ELR (cell line): ENCODE results near the gene DKC1.
A peak's percentile ranks its signal among the peaks of the same experiment; 100 is the strongest.

Experiments used
- DNase-seq: peaks from one replicate; pipeline ENCODE4 v3.0.0-alpha.2; 2015; ENCODE audit warnings: low read depth

DKC1 gene

DNA sequence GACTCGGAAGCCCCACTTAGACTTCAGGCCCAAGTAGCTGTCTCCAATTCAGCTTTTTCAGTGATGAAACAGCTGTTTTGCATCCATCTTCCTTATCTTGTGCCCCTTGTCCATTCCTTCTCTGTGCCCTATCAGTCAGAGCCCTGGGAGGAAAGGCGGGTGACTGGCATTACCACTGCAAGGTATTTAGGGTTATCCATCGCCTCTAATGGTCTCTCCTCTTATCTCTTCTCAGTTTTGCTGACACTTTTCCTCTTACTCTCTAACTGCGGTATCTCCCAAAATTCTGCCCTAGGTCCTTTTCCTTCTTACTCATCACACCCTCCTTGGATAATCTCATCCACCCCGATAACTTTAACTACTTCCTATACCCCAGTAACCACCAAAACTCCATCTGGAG is 25.5 kb upstream of the DKC1 start:
- no peak for DNase-seq

DNA sequence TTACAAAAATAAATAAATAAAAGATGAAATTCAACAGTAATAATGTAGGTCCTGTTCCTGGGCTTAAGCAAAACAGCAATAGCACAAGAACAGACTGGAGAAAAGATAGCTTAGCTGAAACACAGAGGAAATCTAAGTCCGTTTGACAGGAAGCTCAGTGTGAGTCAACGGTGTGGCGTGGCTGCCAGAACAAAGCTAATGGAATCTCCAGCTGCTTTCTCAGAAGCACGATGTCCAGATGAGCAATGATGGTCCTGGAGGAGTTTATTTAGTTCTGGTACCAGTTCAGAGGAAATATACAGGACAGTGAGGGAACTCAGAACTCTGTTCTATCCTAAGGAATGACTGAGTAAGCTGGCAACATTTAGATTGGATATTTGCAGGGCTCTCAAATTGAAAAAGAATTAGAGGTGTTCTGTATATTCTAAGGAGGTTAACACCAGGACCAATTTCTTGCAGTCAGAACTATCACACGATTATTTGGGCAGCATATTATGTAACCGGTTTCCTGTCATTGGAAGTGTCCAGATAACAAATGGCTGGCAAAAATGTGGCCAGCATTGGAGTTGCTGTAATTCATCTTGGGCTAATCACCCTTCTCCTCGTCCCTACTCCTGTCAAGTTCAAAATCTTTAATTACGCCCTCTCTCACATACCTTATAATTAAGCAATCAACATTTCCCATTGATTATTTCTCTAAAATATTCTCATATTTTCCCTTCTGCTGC is 24.5 kb upstream of the DKC1 start:
- DNase-seq: peak; percentile 85

DNA sequence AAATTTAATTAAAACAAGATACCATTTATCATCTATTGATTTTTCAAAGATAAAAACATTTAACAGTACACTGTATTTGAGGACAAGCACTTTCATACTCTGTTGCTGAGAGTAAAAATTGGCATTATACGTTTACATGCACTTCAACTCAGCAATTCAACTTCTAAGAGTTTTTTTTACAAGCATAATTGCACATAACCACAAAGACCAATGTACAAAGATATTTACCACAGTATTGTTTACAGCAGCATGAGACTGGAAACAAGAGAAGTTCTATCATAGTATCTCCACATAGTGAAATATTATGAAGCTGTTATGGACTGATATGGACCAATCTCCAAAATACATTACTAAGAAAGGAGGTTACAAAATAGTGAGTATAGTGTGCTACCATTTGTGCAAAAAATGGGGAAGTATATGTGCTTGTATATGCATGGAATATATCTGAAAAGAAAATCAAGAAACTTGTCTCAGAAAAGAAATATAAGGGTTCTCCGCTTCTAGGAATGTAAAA is 22.7 kb upstream of the DKC1 start:
- no peak for DNase-seq

DNA sequence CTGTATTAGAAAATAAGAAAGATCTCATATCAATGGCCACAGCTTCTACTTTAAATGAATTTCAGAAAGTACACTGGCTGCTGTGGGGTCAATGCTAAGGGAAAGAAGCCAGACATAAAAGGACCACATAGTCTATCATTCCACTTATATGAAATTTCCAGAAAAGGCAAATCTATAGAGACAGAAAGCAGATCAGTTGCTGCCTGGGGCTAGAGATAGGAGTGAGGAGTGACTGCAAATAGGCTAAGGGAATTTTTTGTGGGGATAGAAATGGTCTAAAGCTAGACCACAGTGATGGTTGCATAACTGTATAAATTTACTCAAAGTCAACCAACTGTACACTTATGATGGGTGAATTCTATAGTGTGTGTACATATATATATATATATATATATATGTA is 20.1 kb upstream of the DKC1 start:
- DNase-seq: no peak

DNA sequence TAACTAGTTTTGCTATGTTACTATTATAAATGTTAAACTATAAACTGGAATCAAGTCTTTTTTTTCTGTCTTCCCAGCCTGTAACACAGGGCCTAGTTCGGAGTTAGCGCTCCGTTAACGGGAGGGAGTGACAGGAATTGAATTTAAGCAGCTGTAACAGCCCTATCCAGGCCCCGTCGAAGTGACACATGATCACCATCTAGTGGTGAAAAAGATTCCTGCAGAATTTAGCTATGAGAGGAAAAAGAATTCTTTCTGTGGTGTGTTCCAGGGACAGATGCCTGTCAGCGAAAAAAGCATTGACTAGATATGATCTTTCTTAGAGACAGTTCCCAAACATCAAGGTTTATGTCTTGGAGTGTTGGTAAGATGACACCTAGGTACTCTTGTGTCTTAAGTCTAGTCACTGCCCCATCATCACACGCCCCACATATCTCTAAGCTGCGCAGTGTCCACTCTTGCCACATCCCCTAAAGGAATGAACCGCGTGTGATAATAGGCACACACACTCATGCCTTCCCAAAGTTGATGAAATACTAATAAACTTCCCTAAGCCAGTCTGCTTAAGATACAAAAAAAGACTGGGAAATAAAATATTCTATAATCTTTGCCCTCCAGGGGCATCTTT is 13.8 kb upstream of the DKC1 start:
- DNase-seq: peak; percentile 67

DNA sequence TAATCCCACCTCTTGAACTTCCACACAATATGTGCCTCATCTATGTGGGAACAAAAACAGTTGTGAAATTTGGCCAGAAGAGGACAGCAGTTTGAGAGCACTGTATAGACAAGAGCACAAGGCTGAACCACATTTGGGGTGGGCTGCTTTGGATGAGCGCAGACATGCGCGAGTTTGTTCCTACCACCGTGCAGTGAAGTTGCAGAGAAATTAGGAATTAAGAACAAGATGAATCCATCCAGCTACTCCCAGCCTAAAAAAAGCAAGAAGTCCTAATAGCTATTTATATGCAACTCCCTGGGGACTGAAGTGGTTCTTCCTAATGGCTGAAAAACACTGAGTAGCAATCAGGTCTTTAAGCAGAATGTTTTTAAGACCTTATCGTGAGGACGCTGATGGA is 12.8 kb upstream of the DKC1 start:
- DNase-seq: no peak

DNA sequence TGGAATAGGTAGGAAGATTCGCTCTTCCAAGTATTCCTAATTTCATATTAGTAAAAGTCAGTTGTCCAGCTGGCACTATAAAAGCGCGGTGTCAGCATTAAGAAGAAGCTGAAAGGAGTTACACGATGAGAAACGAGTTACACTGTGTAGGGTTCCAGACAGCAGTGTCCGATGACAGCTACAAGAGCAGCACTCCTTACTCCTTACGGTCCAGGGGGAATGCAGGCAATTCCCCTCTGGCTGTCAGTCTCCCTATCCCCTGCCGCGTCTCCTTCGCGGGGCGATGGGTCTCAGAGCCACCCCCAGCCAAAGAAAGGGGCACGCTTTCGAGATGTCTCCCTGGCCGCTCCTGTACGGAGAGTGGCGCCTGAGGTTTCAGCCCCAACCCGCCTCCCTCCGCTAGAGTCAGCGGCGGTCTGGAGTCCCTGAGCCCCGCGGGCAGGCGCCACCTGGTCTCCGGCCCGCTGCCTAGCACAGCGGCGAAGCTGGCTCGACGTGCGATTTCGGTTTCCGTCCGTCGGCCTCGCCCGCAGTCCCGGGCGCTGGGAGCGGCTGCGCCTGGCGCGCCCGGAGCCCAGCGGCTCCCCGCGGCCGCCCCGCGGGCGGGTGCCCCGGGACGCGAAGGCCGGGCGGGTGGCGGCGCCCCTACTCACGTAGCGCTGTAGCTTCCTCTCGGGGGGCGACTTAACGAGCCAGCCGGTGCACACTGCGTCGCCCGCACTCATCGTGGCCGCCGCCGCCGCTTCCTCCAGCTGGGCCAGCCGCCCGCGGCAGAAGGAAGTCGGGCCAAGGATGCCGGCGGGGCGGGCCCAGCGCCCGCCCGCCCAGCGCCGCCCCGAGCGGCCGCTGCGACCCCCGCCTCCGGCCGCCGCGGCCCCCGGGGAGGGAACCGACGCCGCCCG is 12.1 kb upstream of the DKC1 start, which contains the start of gene GAB3:
Gene GAB3, minus strand, starts transcription at position 777 of the 902 bp plus-strand sequence. Its CDS starts 52 bp downstream, at position 725.
- peak; percentile 56 for DNase-seq

DNA sequence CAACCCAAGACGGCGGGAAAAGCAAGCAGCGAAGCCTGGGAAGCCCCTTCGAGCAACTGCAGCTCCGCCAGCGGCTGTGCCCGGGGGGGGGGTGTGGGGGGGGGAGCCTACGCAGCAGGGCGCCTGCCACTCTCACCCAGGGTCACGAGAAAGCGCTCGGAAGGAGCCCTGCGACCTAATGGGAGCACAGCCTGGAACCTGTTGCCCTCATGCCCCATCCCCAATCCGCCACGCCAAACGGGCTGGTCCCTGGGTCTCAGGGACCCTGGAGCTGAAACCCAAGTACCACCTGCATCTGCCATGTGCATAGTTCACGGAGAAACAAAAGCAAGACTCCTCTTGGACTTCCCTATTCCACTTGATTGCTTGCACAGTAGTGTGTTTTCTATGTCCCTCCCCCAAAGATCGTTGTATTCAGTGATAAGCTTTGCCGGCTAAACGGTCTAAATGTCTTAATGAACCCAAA is 11.4 kb upstream of the DKC1 start:
- no peak for DNase-seq

DNA sequence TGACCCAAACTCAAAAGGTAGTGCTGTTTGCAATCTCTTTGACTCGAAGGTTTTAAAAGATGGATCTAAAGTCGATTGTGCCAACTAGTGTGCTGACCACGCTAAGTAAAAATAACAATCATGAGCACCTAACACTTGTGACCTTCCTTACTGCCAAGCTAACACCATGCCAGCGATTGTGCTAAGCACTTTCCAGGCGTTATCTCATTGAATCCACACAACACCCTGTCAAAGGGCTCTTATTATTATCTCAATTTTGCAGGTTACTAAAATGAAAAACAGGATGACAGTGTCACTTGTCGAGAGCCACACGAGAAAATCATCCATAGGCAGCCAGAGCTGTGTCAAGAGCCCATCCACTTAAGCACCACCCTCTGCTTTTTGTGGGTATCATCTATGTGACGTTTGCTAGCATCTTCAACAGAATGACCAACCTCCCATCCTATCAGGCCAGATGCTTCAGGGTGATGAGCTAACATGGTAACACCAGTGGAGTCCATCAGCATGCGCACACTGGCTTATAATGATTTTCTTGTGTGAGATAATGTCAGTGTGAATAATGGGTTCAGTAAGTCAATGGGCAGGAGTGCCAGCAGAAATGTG is 10.9 kb upstream of the DKC1 start:
- DNase-seq: no peak

DNA sequence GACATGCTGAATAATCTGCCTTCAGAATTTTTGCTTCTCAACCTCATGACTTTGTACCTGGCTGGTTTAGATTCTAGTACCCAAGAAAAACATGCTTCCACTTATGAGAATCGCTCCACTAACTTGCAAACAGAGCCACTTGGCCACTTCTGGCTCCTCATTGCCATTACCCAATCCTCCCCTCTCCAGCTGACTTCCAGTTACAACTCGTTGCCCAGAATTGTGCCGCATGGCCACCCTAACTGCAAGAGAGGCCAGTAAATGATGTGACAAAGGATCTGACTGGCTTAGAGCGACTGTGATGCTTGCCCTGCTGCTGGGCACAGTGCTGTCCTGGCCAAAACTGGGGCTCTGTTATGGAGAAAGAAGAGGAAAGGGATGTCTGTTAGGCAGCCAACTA is 4.0 kb upstream of the DKC1 start:
- DNase-seq: no peak

DNA sequence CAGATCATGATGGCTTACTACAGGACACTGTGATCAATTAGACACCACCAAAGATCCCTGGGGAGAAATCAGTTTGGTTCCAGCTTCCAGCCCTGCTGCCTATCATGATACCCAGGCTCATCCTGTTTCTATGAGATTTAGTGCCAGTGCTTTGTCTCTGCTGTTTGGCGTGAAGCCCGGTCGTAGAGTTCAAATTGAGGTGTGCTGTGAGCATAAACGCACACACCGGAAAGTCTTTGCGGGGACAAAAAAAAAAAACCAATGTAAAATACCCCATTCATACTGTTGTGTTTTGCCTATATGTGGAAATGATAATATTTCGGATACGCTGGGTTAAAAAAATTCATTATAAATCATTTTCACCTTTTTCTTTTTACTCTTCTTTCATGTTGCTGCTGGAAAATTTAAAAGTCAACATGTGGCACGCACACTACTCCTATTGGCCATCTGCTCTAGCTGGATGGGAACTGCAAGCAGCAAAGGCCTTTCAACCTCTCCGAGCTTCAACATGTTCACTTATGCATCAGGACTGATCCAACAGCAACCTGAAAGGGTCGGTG is 607 bp upstream of the DKC1 start:
- DNase-seq: no peak

DNA sequence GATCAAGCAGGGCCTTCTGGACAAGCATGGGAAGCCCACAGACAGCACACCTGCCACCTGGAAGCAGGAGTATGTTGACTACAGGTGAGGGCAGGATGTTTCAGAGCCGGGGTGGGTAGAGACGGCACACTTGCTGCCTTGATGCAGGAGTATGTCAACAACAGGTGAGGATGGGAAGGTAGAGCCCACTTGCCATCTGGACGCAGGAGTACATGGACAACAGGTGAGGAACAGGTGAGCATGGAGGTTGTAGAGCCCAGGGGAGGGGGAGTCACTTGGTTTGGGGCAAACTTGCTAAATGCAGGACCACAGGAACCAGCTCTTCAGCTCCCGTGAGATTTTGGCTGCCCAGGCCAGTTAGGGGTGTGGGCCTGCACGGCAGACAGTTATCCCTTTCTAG is 12.0 kb downstream of the DKC1 start:
- DNase-seq: no peak

DNA sequence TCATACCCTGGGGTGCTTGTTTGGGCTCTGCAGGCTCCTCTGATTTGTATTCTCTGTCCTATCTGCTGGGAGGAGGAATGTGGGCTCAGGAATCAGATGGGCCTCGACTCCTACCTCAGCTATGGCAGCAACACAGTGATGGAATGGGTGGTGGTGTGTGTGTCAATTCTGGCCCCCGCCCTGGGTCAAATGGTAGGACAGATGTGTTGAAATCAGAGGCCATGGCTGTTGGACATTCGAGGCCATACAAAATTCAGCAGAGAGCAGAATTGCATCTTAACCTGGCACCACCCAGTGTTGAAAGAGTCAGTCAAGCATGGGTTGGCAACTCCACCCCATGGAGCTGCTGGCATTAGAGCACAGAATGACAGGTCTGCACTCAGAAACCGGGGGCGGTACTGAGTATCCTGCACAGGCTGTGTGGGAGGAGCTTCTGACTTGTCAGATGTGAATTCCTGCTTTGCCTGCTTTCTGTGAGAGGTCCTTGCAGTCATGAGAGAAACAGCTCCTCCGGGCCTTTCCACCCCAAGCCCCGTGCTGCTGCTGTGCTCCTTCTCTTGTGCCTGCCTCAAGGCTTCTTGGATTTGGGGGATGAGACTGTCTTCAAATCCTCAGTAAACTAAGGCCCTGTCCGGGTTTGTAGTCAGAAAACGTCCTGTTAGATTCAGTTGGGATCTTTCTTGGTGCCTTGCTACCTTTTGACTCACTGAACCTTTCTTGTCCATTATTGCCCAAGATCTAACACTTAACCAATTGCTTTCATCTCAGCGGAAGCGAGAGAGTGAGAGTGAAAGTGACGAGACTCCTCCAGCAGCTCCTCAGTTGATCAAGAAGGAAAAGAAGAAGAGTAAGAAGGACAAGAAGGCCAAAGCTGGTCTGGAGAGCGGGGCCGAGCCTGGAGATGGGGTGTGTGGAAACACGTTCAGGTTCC is 13.0 kb downstream of the DKC1 start:
- peak; percentile 36 for DNase-seq

DNA sequence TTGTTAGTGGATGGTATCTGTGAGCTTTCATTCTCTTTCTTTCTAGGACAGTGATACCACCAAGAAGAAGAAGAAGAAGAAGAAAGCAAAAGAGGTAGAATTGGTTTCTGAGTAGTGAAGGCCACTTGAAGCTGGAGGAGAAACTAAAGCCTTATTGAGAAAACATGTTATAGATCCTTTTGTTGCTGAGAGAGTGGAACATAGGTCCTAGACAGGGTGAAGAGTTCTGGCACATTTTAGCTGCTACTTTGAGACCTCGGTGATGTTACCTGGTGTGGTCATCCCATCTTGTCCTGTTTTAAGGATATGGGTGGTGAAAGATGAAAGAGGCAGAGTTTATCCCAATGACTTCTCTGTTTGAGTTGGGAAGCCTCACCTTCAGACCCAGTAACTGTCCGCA is 14.1 kb downstream of the DKC1 start:
- no peak for DNase-seq

DNA sequence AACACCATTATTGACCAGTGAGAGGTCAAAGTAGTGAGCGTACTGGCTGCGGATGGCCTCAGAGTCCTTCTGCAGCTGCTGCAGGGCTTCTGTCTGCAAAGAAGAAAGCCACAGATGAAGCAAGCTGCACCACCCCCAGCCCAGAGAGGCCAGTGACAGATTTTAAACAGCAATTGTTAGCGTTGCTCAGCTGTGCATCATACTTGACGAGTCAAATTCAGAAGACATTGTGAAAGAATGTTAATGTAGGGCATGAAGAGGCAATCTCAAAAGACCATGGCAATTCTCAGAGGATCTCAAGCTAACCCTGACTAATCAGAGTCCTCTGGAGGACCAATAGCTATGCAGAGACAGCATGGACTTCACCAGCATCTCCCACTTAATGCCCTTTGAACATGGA is 16.6 kb downstream of the DKC1 start:
- peak; percentile 64 for DNase-seq

DNA sequence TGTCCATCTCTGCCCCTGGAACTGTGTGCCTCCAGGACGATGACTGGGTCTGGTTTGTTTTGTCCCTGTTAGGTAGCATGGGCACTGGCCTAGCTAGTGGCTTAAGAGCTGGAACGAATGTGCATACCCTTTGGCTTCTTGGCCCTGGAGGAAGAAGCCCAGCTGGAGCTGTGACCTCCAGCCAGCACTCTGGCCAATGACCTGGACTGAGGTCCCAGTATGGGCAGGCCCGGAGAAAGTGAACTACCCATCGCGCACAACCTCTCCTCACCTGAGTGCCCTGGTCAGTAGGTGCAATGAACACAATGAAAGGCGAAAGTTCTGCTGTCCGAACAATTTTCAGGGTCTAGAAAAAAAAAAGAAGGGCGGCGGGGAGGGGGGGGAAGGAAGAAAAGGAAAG is 18.3 kb downstream of the DKC1 start:
- DNase-seq: no peak

DNA sequence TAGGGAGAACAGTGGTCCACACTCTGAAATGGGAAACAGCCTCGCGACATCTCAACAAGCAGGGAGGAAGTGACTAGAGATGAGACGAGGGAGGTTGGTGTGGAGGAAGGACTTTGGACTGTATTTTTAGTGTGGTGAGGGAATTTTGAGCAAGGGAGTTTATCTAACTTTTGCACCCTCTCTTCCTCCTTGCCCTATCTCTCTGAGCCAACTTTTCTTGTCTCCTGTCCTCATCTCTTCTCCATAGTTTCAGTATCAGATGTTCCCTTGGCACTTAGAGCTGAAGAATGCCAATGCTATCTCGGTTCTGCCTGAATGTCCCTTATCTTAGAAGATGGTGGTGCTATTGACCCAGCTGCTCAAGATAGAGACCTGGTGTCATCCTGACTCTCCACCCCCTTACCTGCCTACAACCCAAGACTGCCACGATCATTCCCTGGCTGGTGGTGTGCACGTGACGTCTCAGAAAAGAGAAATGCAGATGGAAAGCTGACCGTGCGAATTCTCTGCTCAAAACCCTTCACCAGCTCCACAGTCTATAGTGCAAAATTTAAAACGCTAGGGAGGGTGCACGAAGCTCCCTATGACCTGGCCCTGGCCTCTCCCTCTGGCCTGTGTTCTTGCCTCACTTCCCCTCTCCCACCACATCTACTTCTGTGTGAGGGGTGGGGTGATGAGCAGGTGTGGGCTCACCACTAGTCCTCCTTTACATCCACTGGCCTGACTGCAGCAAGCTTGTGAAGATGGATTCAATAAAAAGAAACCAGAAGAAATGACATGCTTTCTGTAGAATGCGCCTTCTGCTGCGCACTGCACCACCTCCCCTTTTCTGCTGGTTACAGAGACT is 21.7 kb downstream of the DKC1 start:
- no peak for DNase-seq

DNA sequence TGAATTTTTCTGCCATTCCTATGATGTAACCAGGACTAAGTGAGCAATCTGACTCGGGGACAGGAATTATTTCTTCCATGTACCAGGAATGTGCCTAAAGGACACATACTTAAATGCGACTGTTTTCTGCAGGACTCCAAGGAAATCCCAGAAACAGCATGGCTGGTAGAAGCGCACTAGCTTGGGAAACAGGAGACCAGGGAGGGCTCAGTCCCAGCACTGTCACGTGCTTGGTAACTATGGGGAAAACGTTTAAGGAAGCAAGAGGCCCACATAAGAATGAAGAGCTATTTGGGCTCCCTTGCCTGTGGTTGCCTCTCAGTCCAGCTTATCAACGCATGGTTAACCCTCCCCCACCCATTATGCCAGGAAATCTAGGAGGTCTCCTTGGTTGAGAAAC is 23.1 kb downstream of the DKC1 start:
- DNase-seq: no peak

DNA sequence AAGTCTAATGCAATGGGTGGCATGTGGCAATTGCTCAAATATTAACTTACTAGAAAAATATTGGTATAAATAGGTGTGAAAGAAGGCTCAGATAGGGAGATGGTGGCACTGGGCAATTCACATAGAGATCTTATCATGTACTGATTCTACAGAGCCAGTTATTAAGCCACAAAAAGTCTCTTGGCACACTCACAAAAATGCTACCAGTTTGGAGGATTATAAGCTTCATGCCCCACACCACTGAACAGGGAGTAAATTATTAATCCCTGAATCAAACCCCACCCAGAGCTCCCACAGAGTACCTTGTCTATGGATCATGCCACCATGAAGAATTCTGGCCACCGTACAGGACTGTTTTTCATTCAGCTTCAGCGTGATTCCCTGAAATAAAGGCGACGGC is 28.8 kb downstream of the DKC1 start:
- DNase-seq: no peak

DNA sequence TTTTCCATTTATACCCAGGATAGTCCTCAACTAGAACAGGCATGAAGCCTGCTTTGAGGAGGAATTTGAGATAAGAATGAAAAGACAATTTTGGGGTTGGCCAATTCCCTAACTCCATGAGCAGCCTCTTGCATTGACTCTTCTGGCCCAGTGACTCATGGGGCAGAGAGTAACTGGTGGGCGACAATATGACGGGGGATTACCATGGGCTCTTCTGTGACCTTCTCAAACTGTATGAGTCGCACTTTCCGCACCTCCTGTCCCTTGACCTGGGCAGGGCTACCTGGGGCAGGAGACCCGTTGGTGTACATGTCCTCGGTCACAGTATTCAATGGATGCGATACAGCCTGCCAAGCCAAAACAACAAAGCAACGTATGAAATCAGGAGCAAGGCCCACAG is 29.3 kb downstream of the DKC1 start:
- no peak for DNase-seq
